ENCODE results near the gene GDPD5. TPM values are rescaled to one million over a fixed set of nuclear protein-coding genes. Genes with fewer than 3 reads are reported as not detected.
A peak's percentile ranks its signal among the peaks of the same experiment; 100 is the strongest.

GDPD5 gene
- total RNA-seq, 1 experiment from 2014 or later = 12.2 TPM

GRCh38 chr11:75429902-75430713 is 95.6 kb downstream of the GDPD5 start (continued):
- no peak for TF ChIP-seq NFATC4 (CRISPR knock-in tag; IDR thresholded peaks at IDR 0.05)
- TF ChIP-seq GABPB1 (CRISPR knock-in tag; IDR thresholded peaks at IDR 0.05) = no peak
- peak; percentile 97; the same call in 1 of the 2 replicates for TF ChIP-seq NR3C1 (CRISPR knock-in tag; conservative IDR thresholded peaks at IDR 0.05; ENCODE audit: low read depth)
- TF ChIP-seq AR (CRISPR knock-in tag; IDR thresholded peaks at IDR 0.05) = no peak
- peak; percentile 99 for TF ChIP-seq ESRRA (CRISPR knock-in tag; IDR thresholded peaks at IDR 0.05; ENCODE audit: borderline replicate concordance)
- no peak for TF ChIP-seq HMGA2 (CRISPR knock-in tag; IDR thresholded peaks at IDR 0.05)
- TF ChIP-seq GTF2I (CRISPR knock-in tag; conservative IDR thresholded peaks at IDR 0.05) = no peak
- TF ChIP-seq ZNF138 (CRISPR knock-in tag; conservative IDR thresholded peaks at IDR 0.05) = peak; percentile 98
- TF ChIP-seq, protein P1, sequence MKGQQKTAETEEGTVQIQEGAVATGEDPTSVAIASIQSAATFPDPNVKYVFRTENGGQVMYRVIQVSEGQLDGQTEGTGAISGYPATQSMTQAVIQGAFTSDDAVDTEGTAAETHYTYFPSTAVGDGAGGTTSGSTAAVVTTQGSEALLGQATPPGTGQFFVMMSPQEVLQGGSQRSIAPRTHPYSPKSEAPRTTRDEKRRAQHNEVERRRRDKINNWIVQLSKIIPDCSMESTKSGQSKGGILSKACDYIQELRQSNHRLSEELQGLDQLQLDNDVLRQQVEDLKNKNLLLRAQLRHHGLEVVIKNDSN (CRISPR knock-in tag; IDR thresholded peaks at IDR 0.05) = peak; percentile 86
- TF ChIP-seq, protein P2, sequence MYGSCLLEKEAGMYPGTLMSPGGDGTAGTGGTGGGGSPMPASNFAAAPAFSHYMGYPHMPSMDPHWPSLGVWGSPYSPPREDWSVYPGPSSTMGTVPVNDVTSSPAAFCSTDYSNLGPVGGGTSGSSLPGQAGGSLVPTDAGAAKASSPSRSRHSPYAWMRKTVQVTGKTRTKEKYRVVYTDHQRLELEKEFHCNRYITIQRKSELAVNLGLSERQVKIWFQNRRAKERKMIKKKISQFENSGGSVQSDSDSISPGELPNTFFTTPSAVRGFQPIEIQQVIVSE (CRISPR knock-in tag; IDR thresholded peaks at IDR 0.05; ENCODE audit: borderline replicate concordance) = no peak
- TF ChIP-seq ZNF219 (CRISPR knock-in tag; IDR thresholded peaks at IDR 0.05; ENCODE audit: borderline replicate concordance) = peak; percentile 99
- TF ChIP-seq, protein P3, sequence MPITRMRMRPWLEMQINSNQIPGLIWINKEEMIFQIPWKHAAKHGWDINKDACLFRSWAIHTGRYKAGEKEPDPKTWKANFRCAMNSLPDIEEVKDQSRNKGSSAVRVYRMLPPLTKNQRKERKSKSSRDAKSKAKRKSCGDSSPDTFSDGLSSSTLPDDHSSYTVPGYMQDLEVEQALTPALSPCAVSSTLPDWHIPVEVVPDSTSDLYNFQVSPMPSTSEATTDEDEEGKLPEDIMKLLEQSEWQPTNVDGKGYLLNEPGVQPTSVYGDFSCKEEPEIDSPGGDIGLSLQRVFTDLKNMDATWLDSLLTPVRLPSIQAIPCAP (CRISPR knock-in tag; IDR thresholded peaks at IDR 0.05) = peak; percentile 100
- no peak for TF ChIP-seq OVOL2 (CRISPR knock-in tag; IDR thresholded peaks at IDR 0.05; ENCODE audit: borderline replicate concordance)
- TF ChIP-seq TEAD4 (CRISPR knock-in tag; IDR thresholded peaks at IDR 0.05) = peak; percentile 98; the same call in 1 of the 2 replicates
- TF ChIP-seq NR2C2 (CRISPR knock-in tag; IDR thresholded peaks at IDR 0.05) = peak; percentile 93
- no peak; the same call in 1 of the 2 replicates for TF ChIP-seq NR1H2 (CRISPR knock-in tag; IDR thresholded peaks at IDR 0.05)
- TF ChIP-seq ZNF281 (CRISPR knock-in tag; IDR thresholded peaks at IDR 0.05) = no peak; the same call in 1 of the 2 replicates
- TF ChIP-seq, protein P4, sequence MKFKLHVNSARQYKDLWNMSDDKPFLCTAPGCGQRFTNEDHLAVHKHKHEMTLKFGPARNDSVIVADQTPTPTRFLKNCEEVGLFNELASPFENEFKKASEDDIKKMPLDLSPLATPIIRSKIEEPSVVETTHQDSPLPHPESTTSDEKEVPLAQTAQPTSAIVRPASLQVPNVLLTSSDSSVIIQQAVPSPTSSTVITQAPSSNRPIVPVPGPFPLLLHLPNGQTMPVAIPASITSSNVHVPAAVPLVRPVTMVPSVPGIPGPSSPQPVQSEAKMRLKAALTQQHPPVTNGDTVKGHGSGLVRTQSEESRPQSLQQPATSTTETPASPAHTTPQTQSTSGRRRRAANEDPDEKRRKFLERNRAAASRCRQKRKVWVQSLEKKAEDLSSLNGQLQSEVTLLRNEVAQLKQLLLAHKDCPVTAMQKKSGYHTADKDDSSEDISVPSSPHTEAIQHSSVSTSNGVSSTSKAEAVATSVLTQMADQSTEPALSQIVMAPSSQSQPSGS (CRISPR knock-in tag; IDR thresholded peaks at IDR 0.05; ENCODE audit: borderline replicate concordance, low read depth) = no peak; the same call in 1 of the 2 replicates
- peak; percentile 99 for TF ChIP-seq NFE2L1 (CRISPR knock-in tag; IDR thresholded peaks at IDR 0.05)
- peak; percentile 97 for TF ChIP-seq SMAD4 (CRISPR knock-in tag; IDR thresholded peaks at IDR 0.05)
- TF ChIP-seq, protein P5, sequence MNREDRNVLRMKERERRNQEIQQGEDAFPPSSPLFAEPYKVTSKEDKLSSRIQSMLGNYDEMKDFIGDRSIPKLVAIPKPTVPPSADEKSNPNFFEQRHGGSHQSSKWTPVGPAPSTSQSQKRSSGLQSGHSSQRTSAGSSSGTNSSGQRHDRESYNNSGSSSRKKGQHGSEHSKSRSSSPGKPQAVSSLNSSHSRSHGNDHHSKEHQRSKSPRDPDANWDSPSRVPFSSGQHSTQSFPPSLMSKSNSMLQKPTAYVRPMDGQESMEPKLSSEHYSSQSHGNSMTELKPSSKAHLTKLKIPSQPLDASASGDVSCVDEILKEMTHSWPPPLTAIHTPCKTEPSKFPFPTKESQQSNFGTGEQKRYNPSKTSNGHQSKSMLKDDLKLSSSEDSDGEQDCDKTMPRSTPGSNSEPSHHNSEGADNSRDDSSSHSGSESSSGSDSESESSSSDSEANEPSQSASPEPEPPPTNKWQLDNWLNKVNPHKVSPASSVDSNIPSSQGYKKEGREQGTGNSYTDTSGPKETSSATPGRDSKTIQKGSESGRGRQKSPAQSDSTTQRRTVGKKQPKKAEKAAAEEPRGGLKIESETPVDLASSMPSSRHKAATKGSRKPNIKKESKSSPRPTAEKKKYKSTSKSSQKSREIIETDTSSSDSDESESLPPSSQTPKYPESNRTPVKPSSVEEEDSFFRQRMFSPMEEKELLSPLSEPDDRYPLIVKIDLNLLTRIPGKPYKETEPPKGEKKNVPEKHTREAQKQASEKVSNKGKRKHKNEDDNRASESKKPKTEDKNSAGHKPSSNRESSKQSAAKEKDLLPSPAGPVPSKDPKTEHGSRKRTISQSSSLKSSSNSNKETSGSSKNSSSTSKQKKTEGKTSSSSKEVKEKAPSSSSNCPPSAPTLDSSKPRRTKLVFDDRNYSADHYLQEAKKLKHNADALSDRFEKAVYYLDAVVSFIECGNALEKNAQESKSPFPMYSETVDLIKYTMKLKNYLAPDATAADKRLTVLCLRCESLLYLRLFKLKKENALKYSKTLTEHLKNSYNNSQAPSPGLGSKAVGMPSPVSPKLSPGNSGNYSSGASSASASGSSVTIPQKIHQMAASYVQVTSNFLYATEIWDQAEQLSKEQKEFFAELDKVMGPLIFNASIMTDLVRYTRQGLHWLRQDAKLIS (CRISPR knock-in tag; IDR thresholded peaks at IDR 0.05; ENCODE audit: borderline replicate concordance) = no peak
- TF ChIP-seq RORB (CRISPR knock-in tag; IDR thresholded peaks at IDR 0.05) = no peak
